ENCODE measurements around the gene BANP. TPM values are rescaled to one million over a fixed set of nuclear protein-coding genes. Genes with fewer than 3 reads are reported as not detected.
"Not testable (repeated sequence)": the region's sequence is repeated elsewhere in the genome, so short reads cannot be mapped to it uniquely, and the experiment has no call there.

The BANP gene
- polyA plus RNA-seq, 3 donors from 2014 or later: 6.3 to 19.4 (median 10.2) TPM

DNA sequence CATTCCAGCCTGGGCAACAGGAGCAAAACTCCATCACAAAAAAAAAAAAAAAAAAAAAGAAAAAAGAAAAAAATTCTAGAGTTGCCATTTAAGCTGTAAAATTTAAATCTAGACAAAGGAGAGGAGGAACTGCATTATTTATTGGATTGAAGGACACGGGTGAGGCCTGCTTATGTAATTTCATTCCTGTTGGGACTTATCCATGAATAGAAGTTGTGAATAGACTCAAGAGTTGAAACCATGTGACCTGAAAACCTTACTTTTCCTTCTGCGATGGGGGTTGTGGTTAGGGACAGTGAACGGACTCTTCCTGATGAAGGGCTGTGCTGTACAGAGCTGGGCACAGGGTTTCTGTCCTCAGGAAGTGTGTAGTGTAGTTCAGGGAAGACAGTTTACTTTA, 22.5 kb downstream of the BANP start:
- Mint-ChIP-seq H3K9me3 (peaks cover 0 to 20% (median 15%) of the 10 kb centered on the region in 6 donors), H3K4me3 (no peak overlapping the region), H3K36me3 (peaks cover 37 to 64% (median 58%) of the 10 kb centered on the region in 3 donors), H3K4me1 (peaks cover 15 to 24% of the 10 kb centered on the region in 2 donors), H3K27ac (peak overlapping the region in 2 of 6 donors; percentile 28 to 54), H3K27me3 (ENCODE audit: low read depth in 3 of 3) (peaks cover 0 to 8% (median 2%) of the 10 kb centered on the region in 3 donors)
- DNase-seq: no peak

DNA sequence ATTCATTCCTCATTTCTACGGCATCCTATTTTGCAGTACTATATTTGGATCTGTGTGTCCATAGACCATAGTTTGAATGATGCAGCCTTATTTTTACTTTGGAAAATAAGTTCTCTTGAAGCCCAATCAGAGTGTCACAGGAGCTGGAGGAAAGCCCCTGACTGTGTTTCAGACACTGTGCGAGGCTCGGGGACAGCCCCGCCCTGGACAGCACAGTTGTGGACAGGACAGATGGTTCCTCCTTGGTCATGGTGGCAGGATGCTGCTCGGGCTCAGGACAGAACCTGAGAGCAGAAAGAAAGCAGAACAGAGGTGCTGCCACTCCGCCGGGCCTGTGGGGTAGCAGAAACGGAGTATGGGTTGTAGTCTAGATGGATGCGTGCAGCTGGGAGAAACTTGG, 22.9 kb downstream of the BANP start:
- H3K9me3 Mint-ChIP-seq: peaks cover 0 to 20% (median 15%) of the 10 kb centered on the region in 6 donors
- peaks cover under 1 to 8% (median 3%) of the 10 kb centered on the region in 3 donors for H3K27me3 Mint-ChIP-seq (ENCODE audit: low read depth in 3 of 3)
- peaks cover 37 to 69% (median 63%) of the 10 kb centered on the region in 3 donors for H3K36me3 Mint-ChIP-seq
- peaks cover 17 to 28% of the 10 kb centered on the region in 2 donors for H3K4me1 Mint-ChIP-seq
- no peak for DNase-seq
- H3K4me3 Mint-ChIP-seq: no peak overlapping the region
- H3K27ac Mint-ChIP-seq: peak overlapping the region in 3 of 6 donors; percentile 35 to 71 (median 54)

DNA sequence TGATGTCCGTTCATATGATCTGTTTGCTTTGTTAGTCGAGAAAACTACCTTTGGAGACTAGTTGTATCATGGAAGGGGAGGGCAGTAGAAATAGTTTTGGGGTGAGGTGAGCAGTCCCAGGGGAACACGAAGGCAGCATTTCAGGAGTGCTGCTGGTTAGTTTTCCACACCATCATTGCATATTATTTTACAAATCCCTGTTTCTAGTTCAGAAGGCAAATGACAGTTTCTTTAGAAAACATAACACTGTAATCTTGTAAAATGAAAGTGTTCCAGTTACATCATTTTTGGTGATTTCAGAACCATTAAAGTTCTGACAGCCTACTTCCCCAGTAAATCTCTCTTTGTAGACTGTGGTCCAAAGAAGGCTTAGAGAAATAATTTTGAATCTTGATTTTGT, 25.4 kb downstream of the BANP start:
- peaks cover 16 to 27% (median 18%) of the 10 kb centered on the region in 3 donors for H3K27me3 Mint-ChIP-seq (ENCODE audit: low read depth in 3 of 3)
- H3K4me1 Mint-ChIP-seq: peaks cover 42 to 46% of the 10 kb centered on the region in 2 donors
- H3K27ac Mint-ChIP-seq: peak overlapping the region in 2 of 6 donors; percentile 13 to 73
- no peak overlapping the region for H3K4me3 Mint-ChIP-seq
- DNase-seq: no peak
- peaks cover 0 to 15% (median 14%) of the 10 kb centered on the region in 6 donors for H3K9me3 Mint-ChIP-seq
- peaks cover 34 to 61% (median 59%) of the 10 kb centered on the region in 3 donors for H3K36me3 Mint-ChIP-seq

DNA sequence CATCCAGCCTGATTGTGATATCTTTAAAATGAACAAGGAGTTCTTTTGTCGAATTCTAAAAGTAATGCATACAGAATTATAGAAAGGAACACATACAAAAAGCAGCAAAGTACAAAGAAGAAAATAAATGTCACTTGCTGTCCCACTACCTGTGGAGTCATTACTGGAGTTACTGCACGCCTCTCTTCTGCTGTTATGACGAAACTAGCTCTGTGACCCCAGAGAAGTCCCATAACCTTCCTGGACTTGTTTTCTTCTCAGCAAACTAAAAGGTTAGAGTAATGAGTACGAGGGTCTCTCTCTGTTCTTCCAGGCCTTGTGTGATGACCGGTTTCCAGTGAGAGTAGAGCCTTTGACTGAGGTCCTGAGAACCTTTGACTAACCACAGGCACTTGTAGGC, 26.9 kb downstream of the BANP start:
- peaks cover 57 to 60% of the 10 kb centered on the region in 2 donors for H3K4me1 Mint-ChIP-seq
- peak overlapping the region in 5 of 6 donors; percentile 39 to 100 (median 95) for H3K27ac Mint-ChIP-seq
- peaks cover 0 to under 1% (median 0%) of the 10 kb centered on the region in 6 donors for H3K9me3 Mint-ChIP-seq
- no peak for DNase-seq
- peak overlapping the region in 2 of 5 donors; percentile 1 to 21 for H3K4me3 Mint-ChIP-seq
- peaks cover 18 to 25% (median 18%) of the 10 kb centered on the region in 3 donors for H3K27me3 Mint-ChIP-seq (ENCODE audit: low read depth in 3 of 3)
- peaks cover 20 to 57% (median 50%) of the 10 kb centered on the region in 3 donors for H3K36me3 Mint-ChIP-seq

DNA sequence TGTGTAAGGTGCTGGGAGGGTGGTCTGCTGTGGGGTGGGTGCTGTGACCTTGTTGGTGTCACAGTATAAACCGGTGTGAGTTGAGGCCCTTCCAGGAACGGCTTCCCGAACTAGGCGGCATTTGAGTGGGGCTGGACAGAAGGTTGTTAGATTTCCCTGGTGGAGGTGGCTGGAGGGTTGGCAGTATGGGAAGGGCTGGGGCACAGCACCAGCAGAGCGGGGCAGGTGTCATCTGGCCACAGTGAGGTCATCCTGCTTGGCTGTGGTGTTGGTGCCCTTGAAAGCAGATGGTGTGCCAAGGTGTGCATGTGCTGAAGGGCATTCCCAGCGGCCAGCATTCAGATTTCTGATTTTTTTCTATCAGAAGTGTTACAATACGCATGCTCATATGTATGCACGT, 28.1 kb downstream of the BANP start:
- DNase-seq: peak in 1 of 3 donors; percentile 24
- Mint-ChIP-seq H3K4me1 (peaks cover 62 to 64% of the 10 kb centered on the region in 2 donors), H3K4me3 (peak overlapping the region in 4 of 5 donors; percentile 36 to 92 (median 79)), H3K27ac (peak overlapping the region; percentile 86 to 100 (median 96)), H3K9me3 (no peaks in the 10 kb centered on the region), H3K27me3 (ENCODE audit: low read depth in 3 of 3) (peaks cover 18 to 22% (median 20%) of the 10 kb centered on the region in 3 donors), H3K36me3 (peaks cover 18 to 57% (median 47%) of the 10 kb centered on the region in 3 donors)

DNA sequence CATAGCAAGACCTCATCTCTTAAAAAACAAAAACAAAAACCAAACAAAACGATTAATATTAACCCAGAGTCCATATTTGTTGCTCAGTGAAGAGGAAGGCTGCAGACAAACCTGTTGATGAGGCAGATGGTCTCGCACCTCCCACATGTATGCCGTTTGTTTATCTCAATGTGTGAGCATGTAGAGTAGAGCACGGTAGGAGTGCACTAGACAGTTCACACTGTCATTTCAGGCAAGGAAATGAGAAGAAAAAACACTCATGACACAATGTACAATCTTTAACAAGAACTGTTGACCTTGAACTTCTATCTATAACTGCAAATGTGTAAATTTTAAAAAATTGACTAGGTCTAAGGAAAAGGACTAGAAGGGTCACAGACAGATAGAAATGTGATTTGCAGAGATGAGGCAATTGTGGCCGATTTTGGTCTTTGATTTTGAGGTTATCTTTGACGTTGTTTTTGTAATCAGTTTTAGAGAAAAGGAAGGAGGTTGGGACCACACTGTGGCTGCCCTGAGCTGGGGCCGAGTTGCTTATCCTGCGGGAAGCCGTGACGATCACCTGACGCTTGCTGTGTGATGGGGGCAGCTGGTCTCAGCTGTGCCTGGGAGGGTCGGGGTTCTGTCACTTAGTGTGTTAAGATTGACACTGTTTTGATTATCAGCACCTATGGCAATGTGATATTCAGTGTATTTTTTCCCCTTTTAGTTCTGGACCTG, 28.8 kb downstream of the BANP start:
- peak; percentile 72 to 83 (median 81) for DNase-seq
- not testable (repeated sequence) for H3K9me3 Mint-ChIP-seq
- peak overlapping the region; percentile 86 to 100 (median 96) for H3K27ac Mint-ChIP-seq
- peaks cover 63 to 65% of the 10 kb centered on the region in 2 donors for H3K4me1 Mint-ChIP-seq
- peaks cover 20 to 62% (median 50%) of the 10 kb centered on the region in 3 donors for H3K36me3 Mint-ChIP-seq
- H3K27me3 Mint-ChIP-seq (ENCODE audit: low read depth in 3 of 3): peaks cover 18 to 22% (median 20%) of the 10 kb centered on the region in 3 donors
- H3K4me3 Mint-ChIP-seq: peak overlapping the region; percentile 67 to 92 (median 80)

DNA sequence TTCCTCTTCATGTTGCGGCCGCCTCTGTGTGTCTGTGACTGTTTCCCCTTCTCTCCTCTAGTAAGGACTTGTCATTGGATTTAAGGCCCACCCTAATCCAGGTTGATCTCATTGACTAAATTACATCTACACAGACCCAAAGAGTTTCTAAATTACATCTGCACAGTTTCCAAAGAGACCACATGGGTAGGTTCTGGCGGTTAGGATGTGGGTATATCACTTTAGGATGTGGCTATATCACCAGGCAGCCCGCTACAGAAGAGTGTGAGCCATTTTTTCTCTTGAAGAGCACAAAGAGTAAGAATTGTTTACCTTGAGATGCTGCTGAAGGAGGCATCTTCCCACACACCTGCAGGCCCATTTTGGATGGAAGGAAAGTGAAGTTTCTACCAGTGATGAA, 30.1 kb downstream of the BANP start:
- Mint-ChIP-seq H3K36me3 (peaks cover 17 to 61% (median 47%) of the 10 kb centered on the region in 3 donors), H3K27ac (peak overlapping the region; percentile 81 to 100 (median 96)), H3K4me3 (peak overlapping the region; percentile 80 to 95 (median 89)), H3K4me1 (peaks cover 65 to 66% of the 10 kb centered on the region in 2 donors), H3K27me3 (ENCODE audit: low read depth in 3 of 3) (peaks cover 18 to 26% (median 20%) of the 10 kb centered on the region in 3 donors)
- not testable (repeated sequence) for H3K9me3 Mint-ChIP-seq
- DNase-seq: peak; percentile 78 to 84 (median 81)

DNA sequence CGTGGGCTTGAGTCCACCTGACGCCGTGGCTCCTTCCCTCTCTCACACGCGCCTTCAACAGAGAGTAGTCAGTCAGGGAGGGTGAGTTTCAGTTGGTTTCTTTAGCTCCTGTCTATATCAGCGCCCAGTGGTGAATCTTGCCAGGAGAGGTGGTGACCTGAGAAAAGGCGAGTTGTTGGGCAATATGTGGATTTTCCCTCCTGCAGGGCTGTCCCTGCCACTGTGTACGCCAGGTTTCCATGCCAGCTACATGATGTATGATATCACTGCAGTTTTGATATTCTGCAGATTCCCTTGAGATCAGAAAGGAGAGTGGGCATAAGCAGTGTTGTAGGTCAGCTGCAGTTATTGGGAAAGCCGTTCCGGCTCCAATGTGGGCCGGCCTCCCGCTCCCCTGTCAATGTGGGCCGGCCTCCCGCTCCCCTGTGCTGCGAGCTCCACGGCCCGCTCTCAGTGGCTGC, 31.4 kb downstream of the BANP start:
- no peak for DNase-seq
- Mint-ChIP-seq H3K27me3 (ENCODE audit: low read depth in 3 of 3) (peaks cover 18 to 26% (median 20%) of the 10 kb centered on the region in 3 donors), H3K9me3 (no peaks in the 10 kb centered on the region), H3K4me1 (peaks cover 65 to 69% of the 10 kb centered on the region in 2 donors), H3K36me3 (peaks cover 14 to 58% (median 43%) of the 10 kb centered on the region in 3 donors), H3K27ac (peak overlapping the region in 5 of 6 donors; percentile 92 to 100 (median 95)), H3K4me3 (peak overlapping the region; percentile 9 to 92 (median 57))

DNA sequence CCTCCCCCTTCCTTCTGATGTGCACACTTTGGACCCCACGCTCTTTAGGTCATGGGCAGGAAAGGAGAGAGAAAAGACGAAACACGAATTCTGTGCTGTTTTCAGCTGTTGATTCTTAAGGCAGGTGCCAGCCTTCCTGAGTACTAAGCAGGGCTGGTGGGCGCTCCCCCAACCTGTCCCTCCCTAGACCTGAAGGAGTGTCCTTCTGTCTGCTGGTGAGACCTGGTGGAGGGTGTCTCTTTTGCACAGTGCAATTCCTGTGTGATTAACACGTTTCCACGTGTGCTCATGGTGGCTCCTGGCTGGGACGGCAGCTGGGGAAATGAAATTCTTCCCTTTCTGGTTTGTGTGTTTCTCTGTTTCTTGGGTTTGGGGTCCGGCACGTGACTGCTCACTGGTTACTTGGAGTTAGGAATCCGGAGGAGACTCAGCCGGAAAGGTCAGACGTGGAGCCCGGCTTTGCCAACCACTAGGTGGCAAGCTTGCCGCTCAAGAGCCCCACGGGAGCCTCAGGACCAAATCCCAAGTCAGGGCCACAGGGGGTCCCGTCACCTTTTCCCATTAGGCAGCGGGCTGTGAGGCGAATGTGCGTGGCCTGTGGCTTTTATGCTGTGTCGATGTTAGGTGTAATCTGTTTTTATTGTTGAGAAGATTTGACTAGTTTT, 32.0 kb downstream of the BANP start:
- Mint-ChIP-seq H3K27me3 (ENCODE audit: low read depth in 3 of 3) (peaks cover 18 to 26% (median 20%) of the 10 kb centered on the region in 3 donors), H3K4me1 (peaks cover 65 to 69% of the 10 kb centered on the region in 2 donors), H3K36me3 (peaks cover 14 to 54% (median 40%) of the 10 kb centered on the region in 3 donors), H3K4me3 (peak overlapping the region; percentile 36 to 92 (median 53)), H3K27ac (peak overlapping the region in 5 of 6 donors; percentile 80 to 100 (median 93))
- DNase-seq, H3K9me3 Mint-ChIP-seq: not testable (repeated sequence)

DNA sequence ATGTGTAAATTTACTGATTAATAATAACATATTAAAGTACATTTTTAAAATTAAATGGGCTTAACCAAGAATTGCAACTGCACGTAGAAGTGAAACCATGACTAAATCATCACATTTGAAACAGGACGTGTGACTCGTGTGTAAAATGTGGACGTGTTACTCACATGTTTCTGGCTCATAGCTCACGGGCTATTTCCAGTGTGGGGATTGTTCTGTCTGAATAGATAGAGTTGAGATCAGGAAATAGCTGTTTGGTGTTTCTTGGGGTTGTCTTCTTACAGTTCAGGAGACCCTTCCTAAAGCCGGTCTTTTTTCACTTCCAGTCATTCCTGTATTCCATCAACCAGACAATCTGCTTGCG, 32.5 kb downstream of the BANP start:
- H3K9me3 Mint-ChIP-seq: not testable (repeated sequence)
- peak overlapping the region in 3 of 6 donors; percentile 62 to 95 (median 93) for H3K27ac Mint-ChIP-seq
- H3K27me3 Mint-ChIP-seq (ENCODE audit: low read depth in 3 of 3): peaks cover 18 to 26% (median 18%) of the 10 kb centered on the region in 3 donors
- H3K36me3 Mint-ChIP-seq: peaks cover 14 to 49% (median 37%) of the 10 kb centered on the region in 3 donors
- peaks cover 61 to 65% of the 10 kb centered on the region in 2 donors for H3K4me1 Mint-ChIP-seq
- H3K4me3 Mint-ChIP-seq: peak overlapping the region in 3 of 5 donors; percentile 20 to 39 (median 25)
- DNase-seq: peak; percentile 24 to 39 (median 36)

DNA sequence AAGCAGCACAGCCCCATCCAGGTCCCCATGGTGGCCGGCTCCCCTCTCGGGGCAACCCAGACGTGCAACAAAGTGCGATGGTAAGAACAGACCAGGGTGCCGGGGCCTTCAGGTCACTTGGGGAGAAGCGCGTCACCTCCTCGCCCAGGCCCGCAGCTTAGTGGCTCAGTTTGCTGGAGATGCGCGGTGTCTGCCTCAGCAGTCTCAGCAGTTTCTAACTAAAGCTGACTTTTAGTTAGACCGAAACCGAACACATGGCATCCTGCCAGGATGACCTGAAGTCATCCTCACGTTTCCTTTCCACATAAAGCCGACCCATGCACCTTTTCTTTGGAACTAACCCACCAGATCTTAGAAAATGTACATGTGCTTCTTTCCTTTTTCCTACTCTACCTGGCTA, 32.9 kb downstream of the BANP start:
- peaks cover 56 to 60% of the 10 kb centered on the region in 2 donors for H3K4me1 Mint-ChIP-seq
- peaks cover 17 to 26% (median 18%) of the 10 kb centered on the region in 3 donors for H3K27me3 Mint-ChIP-seq (ENCODE audit: low read depth in 3 of 3)
- not testable (repeated sequence) for H3K9me3 Mint-ChIP-seq, DNase-seq
- H3K36me3 Mint-ChIP-seq: peaks cover 14 to 48% (median 33%) of the 10 kb centered on the region in 3 donors
- peak overlapping the region in 2 of 6 donors; percentile 3 to 93 for H3K27ac Mint-ChIP-seq
- peak overlapping the region in 1 of 5 donors; percentile 33 for H3K4me3 Mint-ChIP-seq

DNA sequence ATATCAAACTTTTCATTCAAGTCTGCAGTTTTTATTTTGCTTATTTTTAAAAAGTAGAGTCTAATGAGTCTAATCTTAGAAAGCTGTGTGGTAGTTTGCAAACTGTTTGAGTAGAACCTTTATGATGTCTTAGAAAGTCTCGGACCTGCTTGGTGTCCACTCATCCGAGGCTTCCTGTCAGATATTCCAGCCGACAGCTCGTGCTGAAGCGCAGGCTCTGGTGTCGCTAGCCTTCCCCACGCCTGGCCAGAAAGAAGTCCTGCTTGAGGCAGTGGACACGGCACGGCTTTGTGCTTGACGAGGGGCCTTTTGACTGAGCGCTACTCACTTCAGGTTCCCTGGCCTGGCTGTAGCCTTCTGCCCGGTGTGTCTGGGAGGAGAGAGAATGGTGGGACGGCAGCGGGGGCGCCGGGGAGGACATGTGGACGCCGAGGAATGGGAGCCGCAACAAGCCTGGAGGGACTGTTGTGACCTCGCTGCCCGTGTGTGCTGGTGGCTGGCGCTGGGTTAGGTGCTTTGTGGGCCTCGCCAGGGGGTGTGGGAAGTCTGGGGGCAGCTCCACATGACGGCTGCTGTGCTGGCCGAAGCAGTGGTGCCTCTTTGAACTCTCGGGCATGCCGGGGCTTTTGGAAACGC, 33.5 kb downstream of the BANP start:
- H3K27me3 Mint-ChIP-seq (ENCODE audit: low read depth in 3 of 3): peaks cover 14 to 24% (median 17%) of the 10 kb centered on the region in 3 donors
- H3K4me1 Mint-ChIP-seq: peaks cover 51 to 55% of the 10 kb centered on the region in 2 donors
- H3K27ac Mint-ChIP-seq: peak overlapping the region in 3 of 6 donors; percentile 3 to 93 (median 40)

DNA sequence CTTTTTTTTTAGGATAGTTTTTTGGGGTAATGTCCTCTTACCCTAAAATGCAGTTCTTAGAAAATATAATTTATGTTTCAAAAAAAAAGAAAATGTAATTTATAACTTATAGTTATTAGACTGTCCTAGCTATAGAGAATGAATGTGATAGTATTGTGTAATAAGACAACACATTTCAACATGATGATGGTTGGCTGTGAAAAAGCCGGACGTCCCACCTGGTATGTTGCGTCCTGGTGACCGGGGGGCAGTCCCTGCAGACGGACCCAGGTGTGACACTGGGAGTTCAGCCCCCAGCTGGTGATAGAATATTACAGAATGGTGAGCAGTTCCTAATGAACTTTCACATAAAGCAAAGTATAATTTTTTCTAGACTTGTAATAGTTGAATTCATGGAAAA, 34.3 kb downstream of the BANP start:
- Mint-ChIP-seq H3K4me1 (peaks cover 43 to 47% of the 10 kb centered on the region in 2 donors), H3K36me3 (peaks cover 17 to 49% (median 35%) of the 10 kb centered on the region in 3 donors), H3K27me3 (ENCODE audit: low read depth in 3 of 3) (peaks cover 8 to 19% (median 10%) of the 10 kb centered on the region in 3 donors)
- DNase-seq, H3K27ac Mint-ChIP-seq, H3K4me3 Mint-ChIP-seq, H3K9me3 Mint-ChIP-seq: not testable (repeated sequence)

More for the DNA sequence above, 33.5 kb downstream of the BANP start:
- Mint-ChIP-seq H3K4me3 (peak overlapping the region in 1 of 5 donors; percentile 33), H3K36me3 (peaks cover 14 to 46% (median 32%) of the 10 kb centered on the region in 3 donors), H3K9me3 (no peaks in the 10 kb centered on the region)
- no peak for DNase-seq
